Ovary (tissue), 3 donors: Measurements from ENCODE around the gene ROBO1.

ENCODE experiments used
- EP300 ChIP-seq: sonication (generic); formaldehyde crosslinking; IDR thresholded peaks from one replicate; pipeline ENCODE4 v1.6.1; 2017; ENCODE audit warnings: antibody characterized with exemption
- POLR2A ChIP-seq: fragments of 450-650 bp; IDR thresholded peaks from one replicate; pipeline ENCODE4 v1.6.1; 2017; ENCODE audit warnings: antibody characterized with exemption, mild to moderate bottlenecking, moderate library complexity
- TF ChIP-seq, protein P1 (sequence below), 3 donors: fragments of 450-650 bp in 2 of 3; fragments of 200-600 bp in 1 of 3; IDR thresholded peaks; one replicate each; pipeline versions ENCODE4 v1.5.1 to v1.8.0; 2016 to 2022; ENCODE audit warnings: antibody characterized with exemption in 3 of 3, mild to moderate bottlenecking in 1 of 3
- donor health status: DM: no; HTN: no; CAD: no.

DNA sequence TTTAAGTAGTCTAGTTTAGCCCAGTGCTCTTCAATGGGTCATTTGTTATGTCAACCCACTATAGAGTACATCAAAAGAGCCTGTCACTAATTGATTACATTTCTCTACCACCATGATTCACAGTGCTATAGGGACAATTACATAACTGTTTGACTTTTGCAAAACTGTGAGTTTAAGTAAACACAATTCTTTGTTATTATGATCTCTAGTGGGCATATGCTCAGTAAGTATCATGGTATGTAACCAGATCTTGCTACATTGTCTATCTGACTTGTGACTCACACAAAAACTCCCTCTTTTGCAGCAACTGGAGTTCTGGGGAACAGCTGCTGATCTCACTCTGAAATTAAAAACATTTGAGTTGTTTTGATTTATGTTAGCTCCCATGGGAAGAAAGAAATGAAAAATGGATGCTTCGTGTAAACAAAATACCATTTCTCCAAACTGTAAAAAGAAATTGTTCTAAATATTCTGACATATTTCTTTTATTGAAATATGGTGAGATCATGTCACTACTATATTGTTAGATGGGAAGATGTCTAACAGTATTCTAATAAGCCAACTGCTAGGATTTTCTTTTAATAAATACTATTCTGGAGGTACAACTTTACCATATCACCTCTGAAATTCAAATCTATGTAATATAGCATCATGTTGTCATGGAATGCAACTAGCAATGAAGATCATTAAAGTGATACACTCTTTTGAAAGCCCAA, 470.4 kb downstream of the ROBO1 start:
- TF ChIP-seq POLR2A (no peak), EP300 (no peak)
- TF ChIP-seq, protein P1, sequence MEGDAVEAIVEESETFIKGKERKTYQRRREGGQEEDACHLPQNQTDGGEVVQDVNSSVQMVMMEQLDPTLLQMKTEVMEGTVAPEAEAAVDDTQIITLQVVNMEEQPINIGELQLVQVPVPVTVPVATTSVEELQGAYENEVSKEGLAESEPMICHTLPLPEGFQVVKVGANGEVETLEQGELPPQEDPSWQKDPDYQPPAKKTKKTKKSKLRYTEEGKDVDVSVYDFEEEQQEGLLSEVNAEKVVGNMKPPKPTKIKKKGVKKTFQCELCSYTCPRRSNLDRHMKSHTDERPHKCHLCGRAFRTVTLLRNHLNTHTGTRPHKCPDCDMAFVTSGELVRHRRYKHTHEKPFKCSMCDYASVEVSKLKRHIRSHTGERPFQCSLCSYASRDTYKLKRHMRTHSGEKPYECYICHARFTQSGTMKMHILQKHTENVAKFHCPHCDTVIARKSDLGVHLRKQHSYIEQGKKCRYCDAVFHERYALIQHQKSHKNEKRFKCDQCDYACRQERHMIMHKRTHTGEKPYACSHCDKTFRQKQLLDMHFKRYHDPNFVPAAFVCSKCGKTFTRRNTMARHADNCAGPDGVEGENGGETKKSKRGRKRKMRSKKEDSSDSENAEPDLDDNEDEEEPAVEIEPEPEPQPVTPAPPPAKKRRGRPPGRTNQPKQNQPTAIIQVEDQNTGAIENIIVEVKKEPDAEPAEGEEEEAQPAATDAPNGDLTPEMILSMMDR (IDR thresholded peaks at IDR 0.05) = no peak
